Astrocyte of the cerebellum (primary cell): Measurements from ENCODE around the gene KRT9.

Experiments used
- DNase-seq: peaks from one replicate; pipeline ENCODE4 v3.0.0-alpha.2; 2011; ENCODE audit warnings: low read depth
- H3K4me3 ChIP-seq: 2 replicates; pipeline ENCODE4 v1.5.1; 2011; ENCODE audit warnings: mild to moderate bottlenecking, low read depth, low read length, moderate library complexity
- in situ Hi-C: cut with HindIII; loops from 2 replicates; pipeline ENCODE4 v1.10.0; 2017; ENCODE audit warnings: low sequenced_read_pairs
- TF ChIP-seq, protein P1 (sequence below): IDR thresholded peaks from 2 replicates; pipeline ENCODE4 v1.5.1; 2012; ENCODE audit warnings: low read length, low read depth, moderate library complexity, mild to moderate bottlenecking; ENCODE audit errors: missing control alignments

KRT9 gene

DNA sequence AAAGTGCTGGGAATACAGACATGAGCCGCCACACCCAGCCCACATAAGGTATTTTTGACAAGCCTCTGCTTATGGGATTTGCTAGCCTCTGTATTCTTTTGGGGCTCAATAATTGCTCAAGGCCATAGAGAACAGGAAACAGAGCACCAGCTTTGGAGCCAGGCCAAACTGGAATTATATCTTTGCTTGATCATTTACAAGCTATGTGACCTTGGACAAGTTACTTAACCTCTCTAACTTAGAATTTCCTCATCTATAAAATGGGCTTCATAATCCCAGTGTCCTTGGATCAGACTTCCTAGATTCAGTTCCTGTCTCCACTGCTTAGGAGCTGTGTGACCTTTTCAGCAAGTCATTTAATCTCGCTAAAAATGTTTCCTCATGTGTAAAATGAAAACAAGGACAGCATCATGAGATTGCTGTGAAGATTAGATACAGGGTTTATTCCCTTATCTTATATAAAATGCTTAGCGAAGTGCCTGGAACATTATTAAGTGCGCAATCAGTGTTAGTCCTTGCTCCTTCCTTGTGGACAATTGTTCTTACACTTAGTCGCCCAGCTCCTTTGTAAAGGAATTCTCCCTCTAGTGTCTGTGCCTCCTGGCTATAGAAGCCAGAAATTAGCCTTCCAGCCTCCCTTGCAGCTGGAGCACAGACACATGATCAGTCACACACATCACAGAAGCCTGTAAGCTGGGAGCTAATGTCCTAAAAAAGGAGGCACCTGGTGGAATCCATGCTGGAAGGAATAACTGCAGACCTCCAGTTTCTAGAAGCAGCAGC lies 16.6 kb downstream of the KRT9 start:
- TF ChIP-seq, protein P1, sequence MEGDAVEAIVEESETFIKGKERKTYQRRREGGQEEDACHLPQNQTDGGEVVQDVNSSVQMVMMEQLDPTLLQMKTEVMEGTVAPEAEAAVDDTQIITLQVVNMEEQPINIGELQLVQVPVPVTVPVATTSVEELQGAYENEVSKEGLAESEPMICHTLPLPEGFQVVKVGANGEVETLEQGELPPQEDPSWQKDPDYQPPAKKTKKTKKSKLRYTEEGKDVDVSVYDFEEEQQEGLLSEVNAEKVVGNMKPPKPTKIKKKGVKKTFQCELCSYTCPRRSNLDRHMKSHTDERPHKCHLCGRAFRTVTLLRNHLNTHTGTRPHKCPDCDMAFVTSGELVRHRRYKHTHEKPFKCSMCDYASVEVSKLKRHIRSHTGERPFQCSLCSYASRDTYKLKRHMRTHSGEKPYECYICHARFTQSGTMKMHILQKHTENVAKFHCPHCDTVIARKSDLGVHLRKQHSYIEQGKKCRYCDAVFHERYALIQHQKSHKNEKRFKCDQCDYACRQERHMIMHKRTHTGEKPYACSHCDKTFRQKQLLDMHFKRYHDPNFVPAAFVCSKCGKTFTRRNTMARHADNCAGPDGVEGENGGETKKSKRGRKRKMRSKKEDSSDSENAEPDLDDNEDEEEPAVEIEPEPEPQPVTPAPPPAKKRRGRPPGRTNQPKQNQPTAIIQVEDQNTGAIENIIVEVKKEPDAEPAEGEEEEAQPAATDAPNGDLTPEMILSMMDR: no peak
- DNase-seq: no peak
- in situ Hi-C loops: loop anchor here (10.0 kb wide), 1 partner anchor 210 kb away; no protein-coding TSS in a partner anchor
- no peak overlapping the region for H3K4me3 ChIP-seq

DNA sequence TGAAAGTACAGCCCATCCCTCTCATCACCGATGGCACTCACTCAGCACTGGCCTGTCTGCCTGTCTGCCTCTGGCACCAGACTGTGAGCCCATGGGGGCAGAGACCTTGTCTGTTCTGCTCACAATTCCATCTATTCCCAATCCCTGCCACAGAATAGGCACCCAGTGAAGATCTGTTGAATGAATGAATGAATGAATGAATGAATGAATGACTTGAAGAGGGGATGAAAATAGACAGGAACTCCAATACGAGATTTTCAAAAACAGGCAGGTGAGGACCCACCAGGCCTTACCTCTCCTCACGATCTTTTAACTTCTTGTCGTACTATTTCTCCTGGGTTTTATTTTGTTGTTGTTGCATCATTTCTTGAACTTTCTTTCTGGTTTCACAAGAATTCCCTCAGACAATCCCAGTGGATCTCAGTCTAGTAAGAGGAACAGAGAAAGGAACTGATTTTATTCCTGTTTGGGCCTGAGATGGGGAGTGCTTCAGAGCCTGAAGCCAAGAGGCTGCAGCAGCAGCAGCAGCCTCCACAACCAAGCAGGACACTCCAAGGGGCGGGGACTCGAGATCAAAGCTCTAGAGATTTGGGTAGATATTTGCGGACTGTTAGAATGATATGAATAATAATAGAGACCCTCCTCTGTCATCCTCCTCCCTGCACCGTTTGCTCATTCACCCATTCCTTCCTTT lies 17.7 kb downstream of the KRT9 start:
- no peak overlapping the region for H3K4me3 ChIP-seq
- DNase-seq: no peak
- in situ Hi-C loops: loop anchor here (5.0 to 10.0 kb wide), 2 partner anchors 83 to 209 kb away; no protein-coding TSS in a partner anchor
- TF ChIP-seq, protein P1: no peak

DNA sequence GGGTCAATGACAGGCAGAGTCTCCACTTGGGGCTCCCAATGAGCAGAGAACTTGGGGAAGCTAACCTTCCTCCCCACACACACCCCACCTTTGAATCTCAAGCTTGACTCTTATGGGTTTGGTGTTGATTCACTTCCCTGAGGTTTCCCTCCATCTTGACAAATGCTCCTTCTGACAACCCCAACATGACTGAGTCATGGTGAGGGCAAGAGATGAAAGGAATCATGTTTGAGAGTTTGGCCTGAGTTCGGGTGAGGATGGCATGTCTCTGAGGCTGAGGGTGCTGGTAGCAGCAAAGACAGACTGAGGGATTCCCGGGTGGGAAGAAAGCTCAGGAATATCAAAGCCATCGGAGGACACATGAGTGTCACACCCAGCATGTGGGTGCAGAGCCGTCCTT lies 18.7 kb downstream of the KRT9 start:
- TF ChIP-seq, protein P1: no peak
- in situ Hi-C loops: loop anchor here (5.0 to 10.0 kb wide), 2 partner anchors 84 to 208 kb away; no protein-coding TSS in a partner anchor
- no peak for DNase-seq
- H3K4me3 ChIP-seq: no peak overlapping the region

DNA sequence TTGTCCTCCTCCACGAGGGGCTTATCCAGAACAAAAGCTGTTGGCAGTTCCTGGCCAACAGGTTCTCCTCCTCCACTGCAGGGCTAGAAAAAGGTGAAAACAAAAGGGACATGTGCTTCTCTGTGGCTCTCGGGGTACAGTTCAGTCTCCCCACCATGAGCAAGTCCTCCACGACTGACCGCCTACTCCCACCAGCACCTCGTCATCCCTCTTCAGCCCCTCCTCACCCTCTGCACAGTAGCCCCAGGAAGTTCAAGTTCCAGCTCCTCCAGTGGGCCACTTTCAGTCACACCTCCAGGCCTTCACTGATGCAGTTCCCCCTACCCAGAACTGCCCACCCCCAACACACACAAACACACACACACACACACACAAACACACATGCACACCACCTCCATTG lies 19.4 kb downstream of the KRT9 start:
- H3K4me3 ChIP-seq: no peak overlapping the region
- no peak for DNase-seq
- in situ Hi-C loops: loop anchor here (5.0 to 10.0 kb wide), 2 partner anchors 85 to 208 kb away; no protein-coding TSS in a partner anchor
- TF ChIP-seq, protein P1: no peak

DNA sequence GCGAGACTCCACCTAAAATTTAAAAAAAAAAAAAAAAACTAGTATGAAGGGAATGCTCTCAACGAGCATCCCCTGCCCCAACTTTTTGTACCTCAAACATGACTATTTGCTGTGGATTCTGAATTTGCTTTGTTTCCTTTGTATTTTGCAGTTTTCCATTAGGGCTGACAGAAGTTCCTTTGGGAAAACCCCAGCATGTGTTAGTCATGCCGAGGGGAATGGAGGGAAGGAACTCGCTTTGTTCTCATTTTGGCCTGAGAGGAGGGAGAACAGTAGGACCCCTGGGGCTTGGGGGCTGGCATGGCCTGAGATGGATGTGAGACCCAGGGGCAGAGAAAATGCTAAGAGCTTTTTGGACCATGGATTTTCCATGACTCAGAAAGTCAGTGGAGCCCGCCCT lies 20.5 kb downstream of the KRT9 start:
- TF ChIP-seq, protein P1: no peak
- no peak for DNase-seq
- in situ Hi-C loops: loop anchor here (5.0 to 10.0 kb wide), 2 partner anchors 86 to 207 kb away; no protein-coding TSS in a partner anchor
- H3K4me3 ChIP-seq: no peak overlapping the region

DNA sequence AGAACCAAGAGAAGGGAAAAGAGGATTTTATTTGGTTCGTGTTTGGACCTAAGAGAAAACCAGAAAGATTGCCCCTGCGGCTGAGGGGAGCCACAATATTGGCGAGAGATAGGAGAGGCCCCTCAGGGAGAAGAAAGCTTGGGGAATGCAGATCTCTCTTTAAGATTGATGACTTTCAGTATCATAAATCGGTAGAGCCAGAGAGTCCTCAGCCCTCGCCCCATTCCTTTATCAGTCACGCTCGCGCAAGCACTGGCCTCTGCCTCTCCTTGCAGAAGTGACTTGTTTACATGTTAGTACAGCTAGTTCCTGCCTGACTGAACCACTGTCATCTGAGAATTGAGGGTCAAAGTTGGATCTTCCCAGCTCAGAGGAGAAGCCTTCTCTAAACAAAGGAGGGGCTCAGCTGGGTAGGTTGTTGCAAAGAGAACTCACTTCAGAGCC lies 22.2 kb downstream of the KRT9 start:
- DNase-seq: no peak
- TF ChIP-seq, protein P1: no peak
- in situ Hi-C loops: loop anchor here (5.0 to 10.0 kb wide), 2 partner anchors 88 to 205 kb away; no protein-coding TSS in a partner anchor
- H3K4me3 ChIP-seq: no peak overlapping the region
